ENCODE results near the gene HNRNPA0.

The HNRNPA0 gene

DNA sequence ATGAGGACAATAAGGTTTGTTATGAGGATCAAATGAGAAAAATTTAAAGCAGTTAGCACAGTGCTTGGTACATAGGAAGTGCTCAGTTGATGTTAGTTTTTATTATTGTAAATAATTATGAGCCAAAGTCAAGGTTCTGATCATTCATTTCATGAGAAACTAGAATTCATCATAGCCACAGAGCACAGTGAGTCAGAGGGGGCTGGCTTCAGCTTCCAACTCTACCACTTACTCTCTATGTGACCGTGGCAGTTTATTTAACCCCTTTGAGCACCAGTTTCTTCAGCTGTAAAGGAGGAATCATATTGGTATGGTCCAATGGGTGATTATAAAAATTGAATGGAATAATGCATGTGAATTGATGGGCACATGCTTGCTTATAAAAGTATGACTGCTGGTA, 57.7 kb downstream of the HNRNPA0 start:
- TF ChIP-seq EP300 (IDR thresholded peaks at IDR 0.05; ENCODE audit: borderline replicate concordance), result no peak
- no peak for TF ChIP-seq FOXM1 (IDR thresholded peaks at IDR 0.05; ENCODE audit: borderline replicate concordance, low read depth)
- no peak for TF ChIP-seq TAF1 (IDR thresholded peaks at IDR 0.05; ENCODE audit: low read depth)
- no peak for TF ChIP-seq RAD21 (IDR thresholded peaks at IDR 0.05; ENCODE audit: low read depth)
- TF ChIP-seq, protein P1, sequence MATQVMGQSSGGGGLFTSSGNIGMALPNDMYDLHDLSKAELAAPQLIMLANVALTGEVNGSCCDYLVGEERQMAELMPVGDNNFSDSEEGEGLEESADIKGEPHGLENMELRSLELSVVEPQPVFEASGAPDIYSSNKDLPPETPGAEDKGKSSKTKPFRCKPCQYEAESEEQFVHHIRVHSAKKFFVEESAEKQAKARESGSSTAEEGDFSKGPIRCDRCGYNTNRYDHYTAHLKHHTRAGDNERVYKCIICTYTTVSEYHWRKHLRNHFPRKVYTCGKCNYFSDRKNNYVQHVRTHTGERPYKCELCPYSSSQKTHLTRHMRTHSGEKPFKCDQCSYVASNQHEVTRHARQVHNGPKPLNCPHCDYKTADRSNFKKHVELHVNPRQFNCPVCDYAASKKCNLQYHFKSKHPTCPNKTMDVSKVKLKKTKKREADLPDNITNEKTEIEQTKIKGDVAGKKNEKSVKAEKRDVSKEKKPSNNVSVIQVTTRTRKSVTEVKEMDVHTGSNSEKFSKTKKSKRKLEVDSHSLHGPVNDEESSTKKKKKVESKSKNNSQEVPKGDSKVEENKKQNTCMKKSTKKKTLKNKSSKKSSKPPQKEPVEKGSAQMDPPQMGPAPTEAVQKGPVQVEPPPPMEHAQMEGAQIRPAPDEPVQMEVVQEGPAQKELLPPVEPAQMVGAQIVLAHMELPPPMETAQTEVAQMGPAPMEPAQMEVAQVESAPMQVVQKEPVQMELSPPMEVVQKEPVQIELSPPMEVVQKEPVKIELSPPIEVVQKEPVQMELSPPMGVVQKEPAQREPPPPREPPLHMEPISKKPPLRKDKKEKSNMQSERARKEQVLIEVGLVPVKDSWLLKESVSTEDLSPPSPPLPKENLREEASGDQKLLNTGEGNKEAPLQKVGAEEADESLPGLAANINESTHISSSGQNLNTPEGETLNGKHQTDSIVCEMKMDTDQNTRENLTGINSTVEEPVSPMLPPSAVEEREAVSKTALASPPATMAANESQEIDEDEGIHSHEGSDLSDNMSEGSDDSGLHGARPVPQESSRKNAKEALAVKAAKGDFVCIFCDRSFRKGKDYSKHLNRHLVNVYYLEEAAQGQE (IDR thresholded peaks at IDR 0.05; ENCODE audit: low read depth), result no peak
- TF ChIP-seq ZBTB7A (IDR thresholded peaks at IDR 0.05; ENCODE audit: low read depth), result no peak
- TF ChIP-seq CEBPB (IDR thresholded peaks at IDR 0.05), result no peak
- TF ChIP-seq YY1 (IDR thresholded peaks at IDR 0.05; ENCODE audit: low read depth), result no peak
- TF ChIP-seq EGR1 (IDR thresholded peaks at IDR 0.05), result no peak
- TF ChIP-seq TEAD4 (IDR thresholded peaks at IDR 0.05), result no peak
- no peak for TF ChIP-seq TCF12 (IDR thresholded peaks at IDR 0.05; ENCODE audit: low read depth)
- TF ChIP-seq, protein P2, sequence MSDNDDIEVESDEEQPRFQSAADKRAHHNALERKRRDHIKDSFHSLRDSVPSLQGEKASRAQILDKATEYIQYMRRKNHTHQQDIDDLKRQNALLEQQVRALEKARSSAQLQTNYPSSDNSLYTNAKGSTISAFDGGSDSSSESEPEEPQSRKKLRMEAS (IDR thresholded peaks at IDR 0.05), result no peak
- TF ChIP-seq NFIC (IDR thresholded peaks at IDR 0.05), result no peak
- no peak for TF ChIP-seq CREB1 (IDR thresholded peaks at IDR 0.05; ENCODE audit: low read depth)

DNA sequence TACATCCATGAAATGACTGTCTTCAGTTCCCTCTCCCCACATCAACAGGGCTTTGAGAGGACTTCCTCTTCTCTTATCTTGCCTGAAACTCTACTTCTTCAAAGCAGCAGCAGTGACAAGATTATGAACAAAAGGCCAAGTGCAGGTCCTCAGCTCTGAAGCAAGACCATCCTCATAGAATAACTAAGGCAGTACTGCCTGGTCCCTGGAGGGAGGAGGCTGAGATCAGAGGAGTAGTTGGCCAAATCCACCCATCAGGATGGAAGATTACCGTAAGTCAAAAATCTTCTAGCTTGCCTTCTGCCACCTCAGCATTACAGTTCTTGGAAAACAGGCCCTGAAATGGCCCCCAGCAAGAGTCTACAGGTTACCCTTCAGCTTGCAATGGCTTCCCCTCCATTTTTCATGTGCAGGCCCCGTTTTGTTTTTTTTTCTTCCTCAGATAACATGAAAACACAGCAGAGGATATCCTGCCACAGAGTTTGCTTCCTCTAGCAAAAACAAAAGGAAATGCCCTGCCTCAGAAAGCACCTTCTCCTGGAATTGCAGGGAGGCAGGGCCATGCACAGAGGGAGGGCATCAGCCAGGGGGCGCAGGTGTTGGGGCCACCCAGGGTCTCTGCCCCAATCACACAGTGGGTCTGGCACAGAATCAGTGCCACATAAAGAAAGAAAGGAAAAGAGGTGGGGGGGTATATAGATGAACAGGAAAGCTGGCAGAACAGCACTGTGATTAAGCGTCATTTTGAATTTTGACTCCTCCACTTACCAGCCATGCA, 58.3 kb downstream of the HNRNPA0 start:
- TF ChIP-seq CREB1 (IDR thresholded peaks at IDR 0.05; ENCODE audit: low read depth), result no peak
- TF ChIP-seq CEBPB (IDR thresholded peaks at IDR 0.05), result no peak
- no peak for TF ChIP-seq EGR1 (IDR thresholded peaks at IDR 0.05)
- no peak for TF ChIP-seq ZBTB7A (IDR thresholded peaks at IDR 0.05; ENCODE audit: low read depth)
- TF ChIP-seq, protein P1 (IDR thresholded peaks at IDR 0.05; ENCODE audit: low read depth), result no peak
- no peak for TF ChIP-seq FOXM1 (IDR thresholded peaks at IDR 0.05; ENCODE audit: borderline replicate concordance, low read depth)
- TF ChIP-seq EP300 (IDR thresholded peaks at IDR 0.05; ENCODE audit: borderline replicate concordance), result no peak
- no peak for TF ChIP-seq TEAD4 (IDR thresholded peaks at IDR 0.05)
- TF ChIP-seq YY1 (IDR thresholded peaks at IDR 0.05; ENCODE audit: low read depth), result no peak
- TF ChIP-seq TAF1 (IDR thresholded peaks at IDR 0.05; ENCODE audit: low read depth), result no peak
- no peak for TF ChIP-seq TCF12 (IDR thresholded peaks at IDR 0.05; ENCODE audit: low read depth)
- no peak for TF ChIP-seq NFIC (IDR thresholded peaks at IDR 0.05)
- TF ChIP-seq, protein P2 (IDR thresholded peaks at IDR 0.05), result no peak
- TF ChIP-seq, protein P3, sequence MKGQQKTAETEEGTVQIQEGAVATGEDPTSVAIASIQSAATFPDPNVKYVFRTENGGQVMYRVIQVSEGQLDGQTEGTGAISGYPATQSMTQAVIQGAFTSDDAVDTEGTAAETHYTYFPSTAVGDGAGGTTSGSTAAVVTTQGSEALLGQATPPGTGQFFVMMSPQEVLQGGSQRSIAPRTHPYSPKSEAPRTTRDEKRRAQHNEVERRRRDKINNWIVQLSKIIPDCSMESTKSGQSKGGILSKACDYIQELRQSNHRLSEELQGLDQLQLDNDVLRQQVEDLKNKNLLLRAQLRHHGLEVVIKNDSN (IDR thresholded peaks at IDR 0.05), result no peak
- no peak for TF ChIP-seq RAD21 (IDR thresholded peaks at IDR 0.05; ENCODE audit: low read depth)
